IPS-NIHi11 (cell line): ENCODE measurements around the gene ANAPC2.
A peak's percentile ranks its signal among the peaks of the same experiment; 100 is the strongest.
"Not testable (repeated sequence)": the region's sequence is repeated elsewhere in the genome, so short reads cannot be mapped to it uniquely, and the experiment has no call there.

Experiments
- DNase-seq: peaks from one replicate; pipeline ENCODE4 v3.0.0; 2012; ENCODE audit warnings: mixed read lengths, low spot score

Gene ANAPC2

DNA sequence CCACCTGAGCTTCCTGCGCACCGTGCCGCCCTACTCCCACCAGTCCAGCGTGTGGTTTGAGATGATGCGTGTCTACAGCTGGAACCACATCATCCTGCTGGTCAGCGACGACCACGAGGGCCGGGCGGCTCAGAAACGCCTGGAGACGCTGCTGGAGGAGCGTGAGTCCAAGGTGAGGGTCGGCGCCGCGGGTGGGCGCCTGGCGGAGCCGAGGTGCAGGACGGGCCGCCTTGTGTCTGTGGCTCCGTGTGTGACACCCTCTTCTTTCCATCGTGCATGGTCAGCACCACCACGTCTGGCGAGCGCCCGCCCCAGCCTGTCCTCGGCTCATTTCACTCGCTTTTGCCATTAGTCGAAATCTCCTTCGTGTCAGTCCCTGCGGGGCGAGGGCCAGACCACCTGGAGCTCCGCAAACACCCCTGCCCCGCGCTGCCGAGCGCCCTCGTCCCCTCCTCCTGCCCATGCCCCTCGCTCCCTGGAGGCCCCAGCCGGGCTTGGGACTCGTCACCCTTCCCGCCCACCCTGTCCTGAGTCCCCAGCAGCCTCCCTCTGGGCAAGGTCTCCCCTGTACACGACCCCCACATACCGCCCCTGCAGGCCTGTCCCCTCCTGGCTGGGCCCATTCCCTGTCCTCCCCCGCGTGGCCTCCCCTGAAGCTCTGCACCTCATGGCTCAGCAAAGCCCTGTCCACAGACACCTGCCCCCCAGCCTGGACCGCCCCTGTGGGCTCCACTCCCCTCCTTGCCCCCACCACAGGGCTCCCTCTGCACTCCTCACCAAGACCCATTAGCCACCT is 42.4 kb downstream of the ANAPC2 start:
- peak; percentile 23 for DNase-seq

- DNase-seq: no peak
These were observed 44.9 kb downstream of the ANAPC2 start for GRCh38 chr9:137143459-137143858.

DNA sequence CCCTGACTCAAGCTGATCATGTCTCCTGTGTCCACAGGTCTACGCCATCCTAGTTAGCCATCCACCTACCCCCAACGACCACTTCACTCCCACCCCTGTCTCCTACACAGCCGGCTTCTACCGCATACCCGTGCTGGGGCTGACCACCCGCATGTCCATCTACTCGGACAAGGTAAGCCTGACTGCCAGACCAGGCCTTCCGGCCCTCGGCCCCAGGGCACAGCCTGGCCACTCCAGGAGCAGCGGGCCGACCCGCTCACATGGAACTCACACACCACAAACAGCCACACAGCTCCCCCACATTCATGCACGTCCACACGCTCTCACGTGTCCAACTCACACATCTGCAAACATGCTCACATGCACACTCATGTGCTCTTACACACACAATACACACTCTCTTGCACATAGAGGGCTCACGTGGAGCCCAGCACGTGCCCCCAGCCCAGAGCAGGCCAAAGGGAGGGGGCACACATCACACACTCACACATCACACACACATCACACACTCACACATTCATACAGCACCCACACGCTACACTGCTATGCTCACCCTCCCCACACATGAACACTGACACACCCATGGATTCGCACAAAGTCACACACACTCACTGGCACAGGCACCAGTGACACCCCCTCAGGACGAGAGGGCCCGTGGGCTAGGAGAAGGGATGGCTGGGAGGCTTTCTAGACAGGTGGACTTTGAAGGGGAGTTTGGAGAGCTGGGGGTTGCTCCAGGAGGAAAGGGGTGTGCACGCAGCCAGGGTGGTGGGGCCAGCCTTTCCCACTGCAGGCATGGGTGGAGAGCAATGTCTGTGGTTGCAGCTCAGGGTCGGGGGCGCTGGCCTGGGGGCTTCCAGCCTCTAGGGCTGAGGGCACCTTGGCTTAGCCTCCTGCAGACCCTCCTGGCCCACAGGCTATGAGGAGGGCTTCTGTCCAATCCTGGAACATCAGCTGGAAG is 46.1 kb downstream of the ANAPC2 start:
- DNase-seq: peak; percentile 4

GRCh38 chr9:137141050-137141810 is 47.1 kb downstream of the ANAPC2 start:
- DNase-seq: peak; percentile 4

DNA sequence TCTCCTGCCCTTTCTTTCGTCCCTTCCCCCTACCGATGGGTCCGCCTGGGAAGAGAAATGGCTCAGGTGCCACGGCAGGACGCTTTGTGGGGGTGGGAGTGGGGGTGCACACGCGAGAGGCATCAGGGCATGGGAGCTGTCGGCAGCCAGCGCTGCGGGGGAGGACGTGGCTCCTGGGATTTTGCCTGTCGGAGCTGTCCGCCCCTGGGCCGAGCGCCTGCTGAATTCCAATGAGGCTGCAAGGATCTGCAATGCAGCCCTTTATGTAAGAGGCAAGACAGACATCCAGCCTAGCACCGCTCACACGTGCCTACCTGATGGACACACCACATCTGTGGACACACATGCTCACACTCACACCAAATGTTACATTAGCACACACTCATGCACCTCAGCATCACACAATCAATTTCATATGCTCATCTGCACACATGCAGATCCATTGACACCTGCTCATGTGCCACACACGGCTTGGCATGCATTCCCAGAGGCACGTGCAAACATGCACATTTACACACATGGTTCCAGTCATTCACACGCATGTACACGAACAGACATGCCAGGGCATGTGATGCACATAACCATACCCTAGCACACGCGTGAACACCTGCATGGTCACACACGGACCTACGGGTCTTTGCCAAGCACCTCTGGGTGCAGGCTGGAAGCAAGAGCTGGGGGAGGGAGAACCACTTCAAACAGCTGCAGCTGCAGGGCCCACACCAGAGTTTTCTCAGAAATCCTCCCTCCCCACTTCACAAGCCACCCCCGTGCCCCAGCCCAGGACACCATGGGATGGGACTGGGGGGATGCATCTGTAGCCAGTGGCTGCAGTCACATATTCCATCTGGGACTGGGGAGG is 48.0 kb downstream of the ANAPC2 start:
- peak; percentile 42 for DNase-seq

DNA sequence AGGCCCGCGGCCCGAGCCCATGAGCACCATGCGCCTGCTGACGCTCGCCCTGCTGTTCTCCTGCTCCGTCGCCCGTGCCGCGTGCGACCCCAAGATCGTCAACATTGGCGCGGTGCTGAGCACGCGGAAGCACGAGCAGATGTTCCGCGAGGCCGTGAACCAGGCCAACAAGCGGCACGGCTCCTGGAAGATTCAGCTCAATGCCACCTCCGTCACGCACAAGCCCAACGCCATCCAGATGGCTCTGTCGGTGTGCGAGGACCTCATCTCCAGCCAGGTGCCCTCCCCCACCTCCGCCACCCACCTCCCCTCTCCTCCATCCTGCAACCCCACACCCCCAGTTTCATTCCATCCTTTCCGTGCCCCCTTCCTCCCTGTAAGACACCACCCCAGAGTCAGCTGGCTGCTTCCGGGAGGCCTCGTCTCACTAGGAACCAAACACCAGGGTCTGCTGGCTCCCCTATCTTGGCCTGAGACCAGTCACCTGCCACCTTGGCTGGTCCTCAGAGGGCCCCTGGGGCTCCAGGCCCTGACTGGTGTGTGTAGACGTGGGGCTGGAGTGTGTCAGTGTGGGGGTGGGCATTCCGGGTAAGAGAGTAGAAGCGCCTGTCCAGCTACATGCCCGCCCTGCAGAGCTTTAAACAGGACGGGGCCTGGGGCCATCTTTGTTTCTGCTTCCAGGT is 48.8 kb downstream of the ANAPC2 start:
- no peak for DNase-seq

DNA sequence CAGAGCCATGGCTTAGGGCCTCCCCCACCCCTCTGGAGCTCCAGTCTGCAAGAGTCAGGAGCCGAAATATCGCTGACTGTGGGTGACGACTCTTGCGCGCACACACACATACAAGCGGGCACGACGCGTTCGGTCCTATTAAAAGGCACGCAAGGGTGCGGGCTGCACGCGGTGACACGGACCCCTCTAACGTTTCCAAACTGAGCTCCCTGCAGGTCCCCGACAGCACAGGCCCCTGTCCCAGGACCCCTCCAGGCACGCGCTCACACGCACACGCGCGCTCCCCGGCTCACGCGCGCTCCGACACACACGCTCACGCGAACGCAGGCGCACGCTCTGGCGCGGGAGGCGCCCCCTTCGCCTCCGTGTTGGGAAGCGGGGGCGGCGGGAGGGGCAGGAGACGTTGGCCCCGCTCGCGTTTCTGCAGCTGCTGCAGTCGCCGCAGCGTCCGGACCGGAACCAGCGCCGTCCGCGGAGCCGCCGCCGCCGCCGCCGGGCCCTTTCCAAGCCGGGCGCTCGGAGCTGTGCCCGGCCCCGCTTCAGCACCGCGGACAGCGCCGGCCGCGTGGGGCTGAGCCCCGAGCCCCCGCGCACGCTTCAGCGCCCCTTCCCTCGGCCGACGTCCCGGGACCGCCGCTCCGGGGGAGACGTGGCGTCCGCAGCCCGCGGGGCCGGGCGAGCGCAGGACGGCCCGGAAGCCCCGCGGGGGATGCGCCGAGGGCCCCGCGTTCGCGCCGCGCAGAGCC is 49.5 kb downstream of the ANAPC2 start, which contains the start of gene GRIN1:
TSS of gene GRIN1 (plus strand) at position 433 of the 746 bp plus-strand sequence. CDS start 333 bp downstream, outside the sequence.
- peak; percentile 93 for DNase-seq

GRCh38 chr9:137138058-137138721 is 50.2 kb downstream of the ANAPC2 start:
- DNase-seq: peak; percentile 77

- DNase-seq: peak; percentile 3
These were observed 51.3 kb downstream of the ANAPC2 start for GRCh38 chr9:137136881-137137607.

- DNase-seq: peak; percentile 52
These were observed 52.0 kb downstream of the ANAPC2 start for GRCh38 chr9:137136261-137136880.

- not testable (repeated sequence) for DNase-seq
These were observed 53.2 kb downstream of the ANAPC2 start for GRCh38 chr9:137135154-137135553.

- DNase-seq: no peak
These were observed 54.2 kb downstream of the ANAPC2 start for GRCh38 chr9:137134191-137134590.

GRCh38 chr9:137130176-137130755 is 58.1 kb downstream of the ANAPC2 start:
- no peak for DNase-seq

- peak; percentile 96 for DNase-seq
These were observed 58.7 kb downstream of the ANAPC2 start for GRCh38 chr9:137129456-137130175.

GRCh38 chr9:137128862-137129455 is 59.4 kb downstream of the ANAPC2 start:
- peak; percentile 33 for DNase-seq

GRCh38 chr9:137128158-137128861 is 60.0 kb downstream of the ANAPC2 start:
- DNase-seq: peak; percentile 3
